ENCODE measurements around the gene WDR82.

WDR82 gene

DNA sequence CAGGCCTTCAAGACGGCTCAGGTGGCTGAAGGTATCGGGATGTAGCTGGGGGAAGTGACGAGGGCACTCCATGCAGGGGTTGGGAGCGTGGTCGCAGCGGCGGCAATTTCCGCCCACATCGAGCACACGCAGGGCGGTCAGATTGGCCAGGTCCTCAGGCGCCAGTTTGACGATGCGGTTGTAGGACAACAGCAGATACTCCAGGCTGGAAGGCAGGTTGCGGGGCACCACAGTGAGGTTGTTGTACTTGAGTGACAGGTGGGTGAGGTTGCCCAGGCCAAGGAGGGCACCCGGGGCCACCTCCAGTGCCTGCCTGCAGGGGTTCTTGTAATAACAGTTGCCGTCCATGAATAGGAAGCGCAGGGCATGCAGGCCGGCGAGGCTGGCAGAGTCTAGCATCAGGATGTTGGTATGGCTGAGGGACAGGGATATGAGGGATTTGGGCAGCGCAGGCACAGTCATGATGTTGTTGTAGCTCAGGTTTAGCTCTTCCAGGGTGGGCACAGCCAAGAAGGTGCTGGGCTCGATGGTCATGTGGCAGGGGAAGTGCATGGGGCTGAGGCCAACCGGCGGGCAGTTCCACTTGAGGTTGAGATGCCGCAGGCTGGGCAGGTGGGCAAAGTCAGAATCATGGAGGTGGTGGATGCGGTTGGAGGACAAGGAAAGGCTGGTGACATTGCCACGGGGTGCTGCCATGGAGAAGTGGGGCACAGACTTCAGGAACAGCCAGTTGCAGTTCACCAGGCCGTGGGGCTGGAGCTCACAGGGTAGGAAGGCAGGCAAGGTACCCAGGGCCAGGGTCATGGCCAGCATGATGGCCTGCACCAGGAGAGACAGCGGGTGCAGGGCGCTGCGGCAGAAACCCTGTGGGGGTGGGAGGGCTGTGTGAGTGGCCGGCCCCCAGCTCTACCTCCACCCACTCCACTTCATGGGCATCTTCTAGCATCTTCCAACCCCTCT is 54.7 kb downstream of the WDR82 start:
- Histone ChIP-seq H3K27ac (ENCODE audit: low read length, poor library complexity, severe bottlenecking) (no peak overlapping the region), H3K79me1 (replicated peaks; ENCODE audit: low read length, poor library complexity, severe bottlenecking) (no peaks in the 10 kb centered on the region), H3K9ac (ENCODE audit: low read length) (no peak overlapping the region), H3K14ac (ENCODE audit: low read length in 2 of 2) (no peak overlapping the region), H2BK15ac (ENCODE audit: low read depth, poor library complexity, severe bottlenecking) (no peak overlapping the region), H3K4ac (ENCODE audit: low read depth in 1 of 2, low read length in 2 of 2) (no peak overlapping the region), H2BK12ac (ENCODE audit: low read length in 2 of 2) (no peak overlapping the region), H2AK5ac (ENCODE audit: low read length, severe bottlenecking) (no peak overlapping the region), H2AFZ (ENCODE audit: low read depth, low read length) (no peak overlapping the region), H3K27me3 (ENCODE audit: control insufficient read depth in 1 of 2, insufficient read depth in 1 of 2, low read length in 2 of 2) (peaks cover 0 to 7% of the 10 kb centered on the region in 2 experiments), H4K91ac (ENCODE audit: low read length) (peak overlapping the region; percentile 35), H3K36me3 (ENCODE audit: control insufficient read depth in 1 of 2, insufficient read depth in 2 of 2, low read depth in 1 of 2, low read length in 2 of 2) (peaks cover 13 to 18% of the 10 kb centered on the region in 2 experiments), H2BK120ac (ENCODE audit: low read depth, low read length) (no peak overlapping the region), H4K8ac (ENCODE audit: low read length) (no peak overlapping the region), H3K9me3 (ENCODE audit: control insufficient read depth, low read length) (no peaks in the 10 kb centered on the region), H3K4me1 (ENCODE audit: control insufficient read depth, insufficient read depth, low read depth, low read length) (peaks cover 2% of the 10 kb centered on the region), H3K4me3 (ENCODE audit: insufficient read depth in 1 of 2, low read depth in 1 of 2, low read length in 2 of 2) (no peak overlapping the region), H3K23ac (ENCODE audit: low read length in 2 of 2) (no peak overlapping the region), H3K4me2 (ENCODE audit: low read length, poor library complexity, severe bottlenecking) (no peak overlapping the region), H3K18ac (ENCODE audit: low read depth in 1 of 2, low read length in 2 of 2) (no peak overlapping the region), H2BK5ac (ENCODE audit: low read depth, low read length, poor library complexity, severe bottlenecking) (no peak overlapping the region)
- 93% methylated on average over 29 of the region's 32 CpGs for WGBS
- DNase-seq: no peak

DNA sequence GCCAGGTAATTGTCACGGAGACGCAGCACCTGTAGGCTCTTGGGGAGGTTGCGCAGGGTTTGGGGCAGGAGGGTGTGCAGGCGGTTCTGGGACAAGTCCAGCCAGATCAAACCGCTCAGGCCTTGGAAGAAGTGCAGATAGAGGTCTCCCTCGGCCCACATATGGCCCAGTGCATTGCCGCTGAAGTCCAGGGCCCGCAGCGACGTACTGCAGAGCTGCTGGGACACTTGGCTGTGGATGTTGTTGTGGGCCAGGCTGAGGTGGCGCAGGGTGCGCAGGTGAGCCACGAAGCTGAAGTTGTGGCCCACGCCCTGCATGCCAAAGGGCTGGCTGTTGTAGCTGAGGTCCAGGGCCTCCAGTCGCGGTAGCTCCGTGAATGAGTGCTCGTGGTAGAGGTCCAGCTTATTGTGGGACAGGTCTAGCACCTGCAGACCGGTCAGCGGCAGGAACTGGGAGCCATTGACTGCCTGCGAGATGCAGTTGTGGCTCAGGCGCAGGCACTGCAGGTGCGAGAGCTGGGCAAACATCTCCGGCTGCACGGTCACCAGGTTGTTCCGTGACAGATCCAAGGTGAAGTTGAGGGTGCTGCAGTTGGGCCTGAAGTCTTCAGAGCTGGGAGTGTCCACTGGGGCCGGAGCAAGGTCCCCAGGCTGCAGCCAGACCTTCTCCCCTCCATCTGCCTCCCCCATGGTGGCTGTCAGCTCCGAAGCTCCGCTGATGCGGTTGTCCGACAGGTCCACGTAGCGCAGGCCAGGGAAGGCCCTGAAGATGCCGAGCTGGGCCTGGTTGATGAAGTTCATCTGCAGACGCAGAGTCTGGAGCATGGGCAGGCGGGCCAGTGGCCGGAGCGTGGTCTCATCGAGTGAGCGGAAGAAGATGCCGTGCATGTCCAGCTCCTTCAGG is 55.9 kb downstream of the WDR82 start:
- H3K36me3 ChIP-seq (ENCODE audit: control insufficient read depth in 1 of 2, insufficient read depth in 2 of 2, low read depth in 1 of 2, low read length in 2 of 2): peaks cover 2 to 7% of the 10 kb centered on the region in 2 experiments
- H3K14ac ChIP-seq (ENCODE audit: low read length in 2 of 2): no peak overlapping the region
- H2BK120ac ChIP-seq (ENCODE audit: low read depth, low read length): no peak overlapping the region
- no peak for DNase-seq
- no peak overlapping the region for H4K91ac ChIP-seq (ENCODE audit: low read length)
- peaks cover 2% of the 10 kb centered on the region for H3K4me1 ChIP-seq (ENCODE audit: control insufficient read depth, insufficient read depth, low read depth, low read length)
- H3K9me3 ChIP-seq (ENCODE audit: control insufficient read depth, low read length): no peaks in the 10 kb centered on the region
- no peak overlapping the region for H3K18ac ChIP-seq (ENCODE audit: low read depth in 1 of 2, low read length in 2 of 2)
- no peak overlapping the region for H2BK5ac ChIP-seq (ENCODE audit: low read depth, low read length, poor library complexity, severe bottlenecking)
- 90% methylated on average over 41 of the region's 41 CpGs for WGBS
- peak overlapping the region in 1 of 2 experiments; percentile 14 for H3K23ac ChIP-seq (ENCODE audit: low read length in 2 of 2)
- H2BK12ac ChIP-seq (ENCODE audit: low read length in 2 of 2): no peak overlapping the region
- no peak overlapping the region for H3K4me2 ChIP-seq (ENCODE audit: low read length, poor library complexity, severe bottlenecking)
- no peak overlapping the region for H3K9ac ChIP-seq (ENCODE audit: low read length)
- no peak overlapping the region for H2AFZ ChIP-seq (ENCODE audit: low read depth, low read length)
- H3K27ac ChIP-seq (ENCODE audit: low read length, poor library complexity, severe bottlenecking): no peak overlapping the region
- H2BK15ac ChIP-seq (ENCODE audit: low read depth, poor library complexity, severe bottlenecking): no peak overlapping the region
- H3K79me1 ChIP-seq (replicated peaks; ENCODE audit: low read length, poor library complexity, severe bottlenecking): no peaks in the 10 kb centered on the region
- H3K4ac ChIP-seq (ENCODE audit: low read depth in 1 of 2, low read length in 2 of 2): no peak overlapping the region
- H3K27me3 ChIP-seq (ENCODE audit: control insufficient read depth in 1 of 2, insufficient read depth in 1 of 2, low read length in 2 of 2): peaks cover 0 to 7% of the 10 kb centered on the region in 2 experiments
- no peak overlapping the region for H3K4me3 ChIP-seq (ENCODE audit: insufficient read depth in 1 of 2, low read depth in 1 of 2, low read length in 2 of 2)
- no peak overlapping the region for H4K8ac ChIP-seq (ENCODE audit: low read length)
- no peak overlapping the region for H2AK5ac ChIP-seq (ENCODE audit: low read length, severe bottlenecking)

DNA sequence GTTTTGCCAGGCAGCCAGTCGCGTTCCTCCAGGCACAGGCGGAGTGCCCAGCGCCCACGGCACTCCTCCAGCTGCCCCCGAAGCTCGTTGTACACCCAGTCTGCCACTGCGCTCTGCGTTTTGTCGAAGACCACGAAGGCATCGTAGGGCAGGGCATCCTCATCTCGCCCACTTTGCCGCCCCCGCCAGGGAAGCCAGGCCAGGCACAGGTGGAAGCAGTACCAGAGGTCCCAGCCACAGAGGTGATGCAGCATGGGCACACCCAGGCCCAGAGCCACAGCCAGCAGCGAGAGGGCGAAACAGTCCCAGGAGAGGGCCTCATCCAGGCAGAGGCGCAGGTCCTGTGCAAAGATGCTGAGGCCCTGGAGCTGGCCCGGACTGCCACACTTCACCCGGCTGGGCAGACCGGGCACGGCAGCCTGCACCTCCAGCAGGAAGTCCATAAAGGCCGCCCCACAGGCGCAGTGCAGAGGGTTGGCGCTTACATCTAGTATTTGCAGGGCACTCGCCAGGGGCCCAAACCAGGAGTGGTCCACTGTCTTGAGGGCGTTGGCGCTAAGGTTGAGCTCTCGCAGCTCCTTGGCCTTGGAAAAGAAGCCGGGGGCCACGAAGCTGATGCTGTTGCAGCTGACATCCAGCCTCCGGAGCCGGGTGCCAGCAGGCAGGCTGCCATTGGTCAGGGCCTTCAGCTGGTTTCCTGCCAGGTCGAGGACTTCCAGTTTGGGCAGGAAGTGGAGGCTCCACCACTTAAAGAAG is 56.7 kb downstream of the WDR82 start:
- Histone ChIP-seq H3K27ac (ENCODE audit: low read length, poor library complexity, severe bottlenecking) (no peak overlapping the region), H3K23ac (ENCODE audit: low read length in 2 of 2) (no peak overlapping the region), H2BK120ac (ENCODE audit: low read depth, low read length) (no peak overlapping the region), H3K36me3 (ENCODE audit: control insufficient read depth in 1 of 2, insufficient read depth in 2 of 2, low read depth in 1 of 2, low read length in 2 of 2) (no peaks in the 10 kb centered on the region), H3K79me1 (replicated peaks; ENCODE audit: low read length, poor library complexity, severe bottlenecking) (no peaks in the 10 kb centered on the region), H3K27me3 (ENCODE audit: control insufficient read depth in 1 of 2, insufficient read depth in 1 of 2, low read length in 2 of 2) (peaks cover 0 to 7% of the 10 kb centered on the region in 2 experiments), H2BK5ac (ENCODE audit: low read depth, low read length, poor library complexity, severe bottlenecking) (no peak overlapping the region), H3K4me1 (ENCODE audit: control insufficient read depth, insufficient read depth, low read depth, low read length) (peaks cover 8% of the 10 kb centered on the region), H2AK5ac (ENCODE audit: low read length, severe bottlenecking) (no peak overlapping the region), H3K4ac (ENCODE audit: low read depth in 1 of 2, low read length in 2 of 2) (no peak overlapping the region), H3K14ac (ENCODE audit: low read length in 2 of 2) (no peak overlapping the region), H3K18ac (ENCODE audit: low read depth in 1 of 2, low read length in 2 of 2) (no peak overlapping the region), H3K4me2 (ENCODE audit: low read length, poor library complexity, severe bottlenecking) (no peak overlapping the region), H3K4me3 (ENCODE audit: insufficient read depth in 1 of 2, low read depth in 1 of 2, low read length in 2 of 2) (no peak overlapping the region), H3K9me3 (ENCODE audit: control insufficient read depth, low read length) (no peaks in the 10 kb centered on the region), H4K91ac (ENCODE audit: low read length) (no peak overlapping the region), H2AFZ (ENCODE audit: low read depth, low read length) (no peak overlapping the region), H3K9ac (ENCODE audit: low read length) (no peak overlapping the region), H4K8ac (ENCODE audit: low read length) (no peak overlapping the region), H2BK12ac (ENCODE audit: low read length in 2 of 2) (no peak overlapping the region), H2BK15ac (ENCODE audit: low read depth, poor library complexity, severe bottlenecking) (no peak overlapping the region)
- no peak for DNase-seq
- 94% methylated on average over 34 of the region's 34 CpGs for WGBS

Measured in mesenchymal stem cell (in vitro differentiated cells and primary cell).